ENCODE measurements around the gene MAX.

The MAX gene

DNA sequence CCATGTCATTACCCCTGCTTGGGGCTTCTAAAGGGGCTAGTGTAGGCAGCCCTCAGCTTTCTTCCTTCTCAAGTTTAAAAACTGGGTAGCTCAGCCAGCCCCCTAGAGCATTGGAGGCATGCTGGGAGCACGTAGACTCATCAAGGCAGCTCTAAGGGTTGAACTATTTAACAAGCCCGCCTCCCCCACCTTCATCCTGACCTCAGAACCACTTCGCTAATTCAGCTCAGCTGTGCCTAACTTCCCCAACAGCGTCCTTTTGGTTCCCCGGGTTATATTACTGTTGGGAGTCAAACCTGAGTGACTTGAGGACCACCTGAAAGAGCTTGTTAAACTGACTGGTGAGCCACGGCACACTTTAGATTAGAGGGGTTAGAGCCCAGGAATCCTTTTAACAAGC is 30.1 kb downstream of the MAX start:
- no peak for DNase-seq

DNA sequence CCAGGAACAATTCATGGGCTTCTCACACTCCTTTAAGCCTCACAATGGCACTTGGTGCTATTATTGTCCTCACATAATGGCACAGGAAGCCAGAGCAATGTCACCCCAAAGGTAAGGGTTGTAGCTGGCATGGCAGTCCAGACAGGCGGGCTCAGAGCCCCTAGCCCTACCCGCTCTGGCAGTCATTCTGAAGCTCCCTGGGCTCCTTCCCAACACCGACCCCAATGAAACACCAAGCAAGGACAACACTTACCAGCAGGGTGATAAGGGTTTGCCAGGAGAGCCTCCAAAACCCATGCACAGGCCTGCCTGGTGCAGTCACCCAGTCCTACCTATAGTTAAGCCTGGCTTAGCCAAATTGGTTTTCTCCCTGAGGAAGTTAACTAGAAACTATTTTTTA is 30.8 kb downstream of the MAX start:
- DNase-seq: no peak

DNA sequence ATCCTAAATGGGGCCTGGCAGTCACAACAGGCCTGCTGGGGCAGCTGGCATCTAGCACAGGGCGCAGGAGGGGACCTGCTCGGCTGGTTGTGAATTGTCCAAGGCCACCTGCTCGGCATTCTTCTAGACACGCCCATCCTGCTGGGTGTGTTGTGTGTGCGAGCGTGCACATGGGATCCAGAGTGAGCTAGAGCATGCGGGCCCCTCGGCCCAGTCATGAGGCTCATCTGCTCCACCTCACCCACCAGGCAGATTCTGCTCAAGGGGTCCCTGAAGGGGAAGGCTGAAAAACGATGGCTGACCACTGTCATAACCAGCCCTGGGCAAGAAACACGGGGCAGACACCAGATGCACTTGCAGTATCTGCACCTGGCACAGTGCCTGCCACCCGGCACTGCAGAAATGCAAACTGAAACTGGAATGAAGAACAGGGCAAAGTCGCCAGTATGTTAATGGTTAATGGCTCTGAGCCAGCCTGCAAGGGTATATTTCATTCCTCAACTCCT is 31.8 kb downstream of the MAX start:
- no peak for DNase-seq

DNA sequence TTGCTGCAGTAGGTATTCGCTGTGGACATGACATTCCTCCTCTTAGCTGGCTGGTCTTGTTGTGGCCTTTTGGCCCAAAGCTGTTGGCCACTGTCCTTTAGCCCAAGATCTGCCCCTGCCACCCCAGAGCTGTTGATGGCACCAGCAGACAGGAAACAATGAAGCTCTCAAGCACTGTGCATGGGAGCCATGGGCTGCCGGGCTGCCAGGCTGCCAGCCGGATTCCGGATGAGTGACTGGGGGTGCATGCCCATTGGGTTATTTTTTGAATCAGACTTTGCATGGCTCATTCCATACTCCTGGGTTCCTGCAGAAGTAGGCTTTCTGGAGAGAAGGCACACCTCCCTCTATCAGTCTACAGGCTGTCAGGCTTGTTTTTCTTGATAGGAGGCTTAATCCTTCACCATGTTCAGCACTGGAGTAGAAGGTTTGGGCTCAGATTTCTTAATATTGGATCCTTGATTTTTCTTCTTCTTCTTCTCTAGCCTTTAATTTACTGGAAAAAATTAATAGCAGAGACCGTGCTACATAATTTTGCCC is 32.4 kb downstream of the MAX start:
- DNase-seq: no peak

DNA sequence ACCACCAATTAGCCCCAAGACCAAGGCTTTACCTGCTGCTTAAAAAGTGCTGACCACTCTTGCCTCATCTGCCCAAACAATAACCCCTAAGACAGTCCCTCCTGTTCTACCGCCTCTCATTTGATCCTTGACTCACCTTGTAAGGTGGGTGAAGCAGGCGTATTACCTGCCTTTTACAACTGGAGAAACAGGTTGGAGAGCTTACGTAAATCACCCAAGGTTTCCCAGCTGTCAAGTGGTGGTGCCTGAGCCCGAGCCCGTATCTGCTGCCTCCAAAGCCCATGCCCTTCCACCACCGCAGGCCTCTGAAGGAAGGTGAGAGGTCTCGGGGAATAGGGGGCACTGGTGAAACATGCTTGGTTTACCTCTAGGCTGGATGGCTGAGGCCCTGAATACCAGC is 36.6 kb downstream of the MAX start:
- DNase-seq: no peak

DNA sequence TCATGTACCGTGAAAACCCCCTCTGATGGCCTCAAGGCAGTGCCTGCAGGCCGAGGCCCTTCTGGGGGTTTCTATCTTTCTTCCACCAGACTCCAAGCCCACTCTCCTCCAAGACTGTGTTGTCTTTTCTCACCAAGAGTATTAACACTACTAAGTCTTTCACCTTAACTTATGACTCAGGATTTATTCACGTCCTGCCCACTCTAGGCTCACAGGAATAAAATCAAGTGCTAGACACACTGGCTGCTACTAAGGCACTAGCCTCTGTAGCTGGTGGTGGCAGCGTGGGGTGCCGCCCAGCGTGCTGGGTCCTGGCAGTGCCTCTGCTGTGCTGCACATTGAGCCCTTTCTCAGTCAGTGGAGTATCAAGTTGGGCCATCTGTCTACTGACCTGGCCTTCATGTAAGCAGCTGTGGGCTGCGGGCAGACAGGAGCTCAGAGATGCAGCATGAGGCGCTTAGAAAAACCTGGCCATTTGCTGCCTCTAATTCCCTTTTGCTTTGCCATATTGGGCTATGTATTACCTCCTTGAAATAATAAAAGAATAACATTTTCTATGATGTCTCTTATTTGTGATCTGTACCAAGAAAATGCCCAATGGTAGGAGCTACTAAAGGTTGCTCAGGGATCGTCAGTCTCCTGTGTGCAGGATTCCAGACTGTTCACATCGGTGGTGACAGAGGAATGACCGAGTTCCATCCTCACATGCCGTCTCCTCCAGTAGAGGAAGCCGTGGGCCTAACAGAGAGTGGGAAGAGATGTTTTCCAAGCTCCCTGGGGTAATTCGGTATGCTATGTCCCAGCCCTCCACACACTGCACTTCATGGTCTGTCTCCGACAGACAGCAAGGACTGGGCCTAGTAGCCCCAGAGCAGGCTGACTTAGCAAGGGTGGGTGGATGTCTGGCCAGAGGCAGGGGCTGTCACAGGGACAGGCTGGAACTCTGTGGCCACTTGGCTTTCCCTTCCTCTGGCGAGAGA is 39.9 kb downstream of the MAX start:
- DNase-seq: no peak

DNA sequence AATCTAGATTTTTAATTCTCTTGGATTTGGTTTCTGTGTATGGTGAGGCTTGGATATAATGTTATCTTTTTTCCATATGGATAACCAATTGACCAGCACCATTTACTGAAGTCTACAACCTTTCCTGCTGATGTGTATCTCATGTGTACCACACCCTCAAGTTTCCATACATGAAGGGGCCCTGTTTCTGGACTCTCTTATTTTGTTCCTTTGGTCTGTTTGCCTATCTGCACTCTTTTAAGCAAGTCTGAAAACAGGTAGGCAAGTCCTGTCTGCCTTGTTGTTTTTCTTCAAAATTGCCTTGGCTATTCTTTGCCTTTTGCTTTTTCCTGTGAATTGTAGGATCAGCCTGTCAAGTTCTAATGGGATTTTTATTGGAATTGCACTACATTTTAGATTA is 44.6 kb downstream of the MAX start:
- DNase-seq: no peak

DNA sequence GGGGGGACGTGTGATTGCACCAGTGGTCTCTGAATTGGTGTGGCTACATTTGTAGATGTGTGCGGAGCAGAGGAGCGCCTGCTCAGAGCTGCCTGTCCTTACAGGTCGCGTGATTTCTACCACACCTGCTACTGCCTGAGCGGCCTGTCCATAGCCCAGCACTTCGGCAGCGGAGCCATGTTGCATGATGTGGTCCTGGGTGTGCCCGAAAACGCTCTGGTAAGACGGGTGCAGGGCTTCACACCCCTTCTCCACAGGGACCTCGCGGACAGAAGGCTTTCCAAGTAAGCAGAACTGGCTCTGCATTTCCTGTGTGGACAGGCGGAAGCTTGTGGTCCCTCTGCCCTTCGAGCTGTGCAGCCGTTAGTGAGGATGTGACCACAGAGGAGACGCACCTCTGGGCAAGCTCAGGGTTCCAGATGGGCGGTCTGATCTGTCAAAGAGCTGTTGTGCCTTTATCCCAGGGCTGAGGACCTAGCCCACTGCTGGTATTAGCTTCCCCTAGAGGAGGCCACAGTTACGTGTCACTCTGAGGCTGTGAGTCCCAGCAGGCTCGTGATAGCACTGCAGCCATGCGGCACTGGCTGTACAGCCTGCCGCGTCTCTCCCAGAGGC is 47.7 kb downstream of the MAX start:
- no peak for DNase-seq

DNA sequence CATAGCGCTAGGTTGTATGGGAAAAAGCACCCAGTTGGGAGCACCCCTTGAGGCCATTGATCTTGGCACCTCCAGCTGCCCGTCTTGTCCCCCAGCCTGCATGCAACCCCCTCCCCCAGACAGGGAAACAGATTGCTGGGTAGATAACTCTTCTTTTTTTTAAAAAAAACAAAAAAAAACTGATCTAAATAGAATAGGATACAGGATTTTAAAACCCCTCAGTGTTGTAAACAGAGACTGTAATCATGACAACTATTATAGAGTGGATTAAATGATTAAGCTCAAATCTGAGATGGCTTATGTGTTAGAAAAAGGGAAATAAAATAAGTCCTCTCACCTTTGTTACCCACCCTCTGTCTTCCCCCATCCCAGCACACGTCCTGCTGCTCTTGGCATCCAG is 48.9 kb downstream of the MAX start:
- no peak for DNase-seq

DNA sequence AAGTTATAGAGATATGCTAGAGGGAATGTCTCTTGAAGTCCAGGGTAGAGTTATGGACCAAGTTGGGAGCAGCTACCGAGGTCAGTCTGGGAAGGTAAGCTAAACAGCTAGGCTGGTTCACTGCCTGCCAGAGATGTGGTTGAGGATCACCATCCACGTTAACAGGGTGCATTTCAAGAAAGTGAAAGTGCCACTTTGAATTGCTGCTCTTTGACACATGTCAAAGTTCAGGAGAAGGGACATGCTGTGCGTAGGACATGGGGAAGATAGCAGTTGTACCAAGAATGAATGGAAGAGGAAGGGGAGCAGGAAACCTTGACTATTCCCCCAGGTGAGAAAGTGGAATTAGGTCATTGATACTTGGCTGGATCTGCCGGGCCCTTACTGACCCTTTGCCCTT is 49.5 kb downstream of the MAX start:
- no peak for DNase-seq

DNA sequence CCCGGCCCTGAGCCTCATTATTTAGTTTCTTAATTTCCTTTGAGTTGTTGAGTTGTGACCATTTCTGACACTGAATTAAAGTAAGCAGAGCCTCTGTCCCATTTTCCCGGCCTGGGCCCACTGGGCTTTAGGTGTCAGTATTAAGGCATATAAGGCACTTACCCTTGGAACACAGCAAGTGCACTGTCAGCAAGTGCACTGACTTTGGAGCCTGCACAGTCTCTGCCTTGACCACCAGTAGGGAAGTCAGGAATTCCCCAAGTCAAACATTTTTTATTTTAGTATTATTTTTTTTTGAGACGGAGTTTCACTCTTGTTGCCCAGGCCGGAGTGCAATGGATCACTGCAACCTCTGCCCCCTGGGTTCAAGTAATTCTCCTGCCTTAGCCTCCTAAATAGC is 56.6 kb downstream of the MAX start:
- DNase-seq: no peak

DNA sequence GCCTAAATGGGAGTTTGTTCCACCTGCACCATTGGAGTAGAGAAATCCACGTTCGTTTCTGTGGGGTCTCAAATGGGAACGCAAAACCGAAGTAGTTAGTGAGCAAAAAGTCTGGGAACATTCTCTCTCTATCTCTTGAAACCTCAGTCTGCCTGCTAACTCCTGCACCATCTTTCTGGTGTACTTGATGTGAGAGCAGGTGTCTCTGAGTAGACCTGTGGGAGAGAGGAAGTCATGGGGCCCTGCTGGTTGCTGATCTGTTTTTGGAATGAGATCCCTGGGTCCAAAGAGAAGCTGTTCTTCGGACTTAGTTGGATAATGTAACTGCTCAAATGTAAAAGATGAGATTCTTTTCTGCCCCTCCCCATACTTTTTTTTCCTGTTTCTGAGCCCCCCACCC is 57.3 kb downstream of the MAX start:
- no peak for DNase-seq

DNA sequence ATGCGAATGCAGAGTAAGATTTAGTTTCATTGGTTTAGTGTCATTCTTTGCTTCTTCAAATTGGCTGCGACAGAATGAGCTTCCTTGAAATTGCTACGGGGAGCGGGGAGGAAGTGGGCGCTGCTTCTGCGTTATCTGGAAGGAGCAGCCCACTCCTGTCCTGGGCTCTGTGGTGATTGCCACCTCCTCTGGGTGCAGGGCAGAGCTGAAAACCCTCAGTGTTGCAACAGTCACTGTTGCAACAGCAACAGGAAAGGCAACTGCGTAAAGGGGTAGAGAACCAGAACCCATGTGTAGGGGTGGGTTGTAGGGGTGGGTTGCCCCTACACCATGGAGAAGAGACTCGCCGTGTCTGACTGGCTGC is 57.7 kb downstream of the MAX start:
- no peak for DNase-seq

DNA sequence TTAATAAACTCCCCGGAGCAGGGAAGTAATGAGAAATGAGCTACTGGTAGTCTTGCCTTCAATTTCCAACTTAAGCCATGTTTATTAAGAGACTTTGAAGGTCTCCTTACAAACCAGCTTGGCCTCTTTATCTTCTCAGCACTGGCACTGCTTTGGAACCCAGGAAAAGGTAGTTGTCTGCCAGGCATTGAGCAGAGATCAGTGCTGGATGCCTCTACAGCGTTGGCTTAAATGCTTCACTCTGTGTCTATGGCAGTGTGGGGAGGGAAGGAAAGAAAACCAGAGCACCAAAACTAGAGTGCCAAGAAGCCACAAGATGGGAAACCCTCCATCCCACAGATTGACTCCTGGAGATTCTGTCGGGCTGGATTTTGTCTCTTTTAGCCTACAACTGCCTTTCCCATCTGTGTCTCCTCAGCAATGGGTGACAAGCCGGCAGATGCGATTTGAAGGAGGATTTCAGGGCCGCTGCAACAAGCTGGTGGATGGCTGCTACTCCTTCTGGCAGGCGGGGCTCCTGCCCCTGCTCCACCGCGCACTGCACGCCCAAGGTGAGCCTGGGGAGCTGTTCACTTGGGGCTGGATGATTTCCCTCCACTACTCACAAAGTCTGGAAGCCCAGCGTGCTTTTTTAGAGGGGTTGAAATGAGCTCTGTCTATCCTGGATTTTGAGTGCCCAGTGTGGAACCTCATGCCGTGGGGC is 58.3 kb downstream of the MAX start:
- DNase-seq: no peak

DNA sequence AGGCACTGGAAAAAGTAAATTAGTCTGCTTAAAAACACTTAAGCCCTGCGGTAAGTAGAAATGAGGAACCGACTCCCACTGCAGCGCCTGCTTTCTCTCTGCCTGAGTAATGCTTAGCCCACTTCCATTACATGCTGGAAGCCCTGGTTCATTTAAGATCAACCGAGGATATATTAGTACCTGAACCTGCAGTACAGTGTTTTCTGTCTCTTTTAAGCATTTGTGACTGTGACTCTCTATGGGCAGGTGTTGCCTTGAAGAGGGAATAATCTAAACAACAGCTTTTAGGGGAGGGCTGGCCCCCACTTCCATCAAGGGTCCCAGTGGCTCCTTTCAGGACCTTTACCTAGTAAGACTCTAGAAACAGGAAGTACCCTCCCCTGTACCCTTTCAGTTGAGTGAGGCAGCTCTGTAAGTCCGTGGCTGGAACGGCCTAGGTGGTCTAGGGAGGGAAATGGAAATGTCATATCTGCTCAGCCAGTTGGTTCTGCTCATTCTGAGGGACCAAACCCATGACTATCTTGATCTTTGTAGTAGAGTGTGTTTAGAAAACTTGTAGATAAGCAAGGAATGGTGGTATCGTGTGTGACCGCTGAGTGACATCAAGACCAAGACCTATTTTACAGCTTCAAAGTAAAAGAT is 59.5 kb downstream of the MAX start:
- no peak for DNase-seq

DNA sequence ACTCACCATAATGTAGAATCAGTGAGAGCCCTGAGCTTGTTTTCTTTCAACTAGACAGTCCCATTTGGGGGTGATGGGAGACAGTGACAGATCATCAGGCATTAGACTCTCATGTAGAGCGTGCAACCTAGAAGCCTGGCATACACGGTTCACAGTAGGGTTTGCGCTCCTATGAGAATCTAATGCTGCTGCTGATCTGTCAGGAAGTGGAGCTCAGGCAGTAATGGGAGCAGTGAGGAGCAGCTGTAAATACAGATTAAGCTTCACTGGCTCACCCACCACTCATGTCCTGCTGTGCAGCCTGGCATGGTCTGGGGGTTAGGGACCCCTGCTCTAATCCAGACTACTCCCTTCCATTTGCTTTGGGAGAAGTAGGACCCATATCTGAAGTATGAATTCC is 60.0 kb downstream of the MAX start:
- no peak for DNase-seq

DNA sequence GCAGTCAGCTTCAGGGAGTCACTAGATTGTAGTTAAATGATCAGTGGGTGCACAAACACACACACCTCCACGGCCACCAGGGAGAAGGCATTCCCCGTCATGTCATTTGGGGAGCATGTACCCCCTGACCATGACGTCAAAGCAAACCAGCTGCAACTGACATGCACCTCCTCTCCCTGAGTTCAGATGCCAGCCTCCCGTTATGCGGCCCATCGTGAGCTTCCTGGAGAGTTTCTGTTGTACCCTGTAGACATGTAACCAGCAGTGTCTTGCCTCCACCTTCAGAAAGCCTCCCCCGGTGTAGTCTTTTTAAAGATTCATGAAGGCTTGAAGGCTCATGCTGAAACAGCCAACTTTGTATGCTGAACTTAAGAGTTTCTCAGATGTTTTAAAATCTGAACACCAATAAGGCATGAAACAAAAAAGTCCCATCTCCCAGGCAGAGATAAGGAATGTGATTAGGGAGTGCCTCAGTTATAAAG is 60.8 kb downstream of the MAX start:
- DNase-seq: no peak

DNA sequence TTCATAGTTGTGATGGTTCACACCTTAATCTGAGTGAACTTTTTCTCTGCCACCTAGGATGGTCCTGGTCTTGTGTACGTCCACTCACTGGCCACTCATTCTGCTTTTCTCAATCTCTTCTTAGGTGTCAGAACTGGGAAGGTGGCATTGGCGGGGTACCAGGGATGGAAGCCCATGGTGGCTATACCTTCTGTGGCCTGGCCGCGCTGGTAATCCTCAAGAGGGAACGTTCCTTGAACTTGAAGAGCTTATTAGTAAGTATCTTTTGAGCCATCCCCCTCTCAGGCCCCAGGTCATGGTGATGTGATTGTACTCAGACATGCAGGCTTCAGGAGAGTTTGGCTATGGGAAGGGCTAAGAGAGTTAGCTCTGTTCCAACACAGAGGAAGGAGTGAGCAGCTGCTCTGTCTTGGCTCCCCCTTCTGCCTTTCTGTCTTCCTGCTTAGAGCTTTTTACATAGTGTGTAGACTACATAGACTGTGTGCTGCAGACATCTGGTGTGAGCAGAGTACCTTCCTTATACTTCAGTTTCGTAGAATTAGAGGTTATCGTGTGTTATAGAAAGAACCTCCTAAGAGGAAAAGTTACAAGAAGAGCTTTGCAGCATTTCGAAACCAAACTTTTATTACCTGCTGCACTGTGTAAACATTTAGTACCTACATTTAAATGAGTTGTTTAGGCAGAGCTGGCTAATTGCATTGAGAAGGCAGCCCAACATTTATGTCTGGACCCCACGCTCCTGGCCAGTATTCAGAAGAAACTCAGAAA is 61.5 kb downstream of the MAX start:
- DNase-seq: no peak

DNA sequence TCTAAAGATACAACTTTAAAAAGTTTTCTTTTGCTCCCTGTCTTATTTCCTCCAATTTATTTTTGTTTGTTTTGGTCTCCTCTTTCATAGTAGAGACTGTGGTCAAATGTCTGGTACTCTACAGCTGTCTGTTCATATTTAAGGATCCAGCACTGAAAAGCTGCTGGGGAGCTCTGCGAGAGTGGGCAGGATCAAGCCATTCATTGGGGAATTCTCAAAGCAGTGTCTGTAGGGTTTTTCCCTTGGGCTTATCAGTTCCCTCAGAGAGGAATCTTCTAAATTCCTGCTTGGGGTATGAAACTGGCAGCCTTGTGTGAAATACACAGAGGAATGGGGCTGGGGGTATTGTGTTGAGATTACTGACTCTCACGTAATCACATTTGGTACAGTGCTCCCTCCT is 63.4 kb downstream of the MAX start:
- no peak for DNase-seq

DNA sequence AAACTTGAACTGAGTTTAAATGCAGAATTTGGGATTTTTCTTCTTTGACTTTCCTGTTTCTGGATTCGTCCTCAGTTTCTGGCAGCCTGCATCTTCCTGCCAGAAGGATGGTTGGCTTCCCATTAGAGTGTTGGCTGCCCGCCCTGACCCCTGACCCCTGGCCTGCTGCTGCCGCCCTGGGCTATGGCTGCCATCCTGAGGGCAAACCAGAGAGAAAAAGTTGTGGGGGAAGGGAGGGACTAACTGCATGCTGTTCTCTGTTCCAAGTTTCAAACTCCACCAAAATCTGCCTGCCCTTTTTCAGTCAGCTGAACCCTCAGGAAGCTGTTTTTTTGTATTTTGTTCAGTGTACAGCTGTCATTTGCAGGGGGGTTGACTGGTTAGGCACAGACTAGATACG is 67.3 kb downstream of the MAX start:
- DNase-seq: no peak

DNA sequence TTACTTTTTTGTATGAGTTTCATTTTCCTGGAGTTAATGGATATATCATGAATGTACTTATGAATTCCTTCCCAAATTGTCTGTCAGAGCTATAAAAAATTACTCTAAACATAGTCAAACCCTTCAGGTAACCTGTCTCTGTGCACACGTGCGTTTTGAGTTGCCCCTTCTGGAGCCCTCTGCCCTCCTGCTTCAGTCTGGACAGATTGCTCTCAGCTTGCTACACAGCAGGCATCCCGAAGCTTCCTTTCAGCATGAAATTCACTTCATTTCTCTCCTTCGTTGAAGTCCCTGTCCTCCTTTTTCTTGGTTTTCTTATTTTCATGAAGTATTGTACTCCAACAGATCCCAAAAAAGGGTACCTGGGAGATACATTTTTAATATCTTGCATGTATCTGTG is 68.3 kb downstream of the MAX start:
- no peak for DNase-seq

DNA sequence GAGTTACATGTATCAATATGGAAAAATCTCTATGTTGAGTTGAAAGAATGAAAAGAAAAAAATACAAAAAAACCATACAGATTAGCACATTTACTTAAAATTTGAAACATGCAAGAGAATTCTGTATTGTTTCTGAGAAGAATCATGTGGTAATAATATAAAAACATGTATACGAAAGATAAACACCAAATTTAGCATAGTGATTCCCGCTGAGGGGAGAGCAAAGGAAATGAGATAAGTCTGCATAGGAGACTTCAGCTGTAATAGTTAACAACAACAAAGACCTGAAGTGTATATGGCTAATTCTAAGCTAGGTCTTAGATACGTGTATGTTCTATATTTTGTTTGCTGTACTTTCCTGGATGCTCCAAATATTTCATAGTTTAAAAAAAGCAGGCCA is 69.1 kb downstream of the MAX start:
- DNase-seq: no peak

Measured in activated T-cell treated with anti-CD3 and anti-CD28 coated beads for 4 hours (primary cell).